Ectodermal cell (in vitro differentiated cells): Measurements from ENCODE around the gene TMC1. TPM values are rescaled to one million over a fixed set of nuclear protein-coding genes. Genes with fewer than 3 reads are reported as not detected.
"Not testable (repeated sequence)": the region's sequence is repeated elsewhere in the genome, so short reads cannot be mapped to it uniquely, and the experiment has no call there.

Experiments used
- H3K27ac ChIP-seq: 2 replicates; pipeline ENCODE4 v1.7.0; 2013; ENCODE audit warnings: mild to moderate bottlenecking, low read depth, low read length; ENCODE audit not compliant: insufficient read depth, poor library complexity, severe bottlenecking
- H3K27me3 ChIP-seq: 2 replicates; pipeline ENCODE4 v1.7.0; 2013; ENCODE audit warnings: mild to moderate bottlenecking, low read length; ENCODE audit not compliant: insufficient read depth, control insufficient read depth, poor library complexity, severe bottlenecking
- H3K36me3 ChIP-seq: one replicate; pipeline ENCODE4 v1.7.0; 2013; ENCODE audit warnings: low read length; ENCODE audit not compliant: control insufficient read depth, insufficient read depth
- H3K4me1 ChIP-seq: one replicate; pipeline ENCODE4 v1.7.0; 2013; ENCODE audit warnings: low read length; ENCODE audit not compliant: control insufficient read depth, insufficient read depth
- H3K4me3 ChIP-seq: 2 replicates; pipeline ENCODE4 v1.7.0; 2013; ENCODE audit warnings: low read depth, low read length, control low read depth; ENCODE audit not compliant: insufficient read depth
- H3K9me3 ChIP-seq: 2 replicates; pipeline ENCODE4 v1.7.0; 2013; ENCODE audit warnings: mild to moderate bottlenecking, low read length, moderate library complexity; ENCODE audit not compliant: control insufficient read depth
- WGBS, 2 experiments: methylation state at CpG; one replicate each; pipeline ENCODE4 v1.1.7; 2013; ENCODE audit warnings: missing lambda C conversion rate in 2 of 2; 5-methylcytosine and 5-hydroxymethylcytosine counted together
- polyA plus RNA-seq, 4 experiments: library from polyadenylated mRNA; stranded (reverse); fragments of 50-300 nt; gene quantifications; one replicate each; pipeline ENCODE4 v1.2.3, GENCODE V29; 2013

The TMC1 gene
- not detected for polyA plus RNA-seq (2013, experiment 1 of 4)
- polyA plus RNA-seq (2013, experiment 2 of 4): 0.20 TPM
- polyA plus RNA-seq (2013, experiment 3 of 4): 0.32 TPM
- 0.20 TPM for polyA plus RNA-seq (2013, experiment 4 of 4)

DNA sequence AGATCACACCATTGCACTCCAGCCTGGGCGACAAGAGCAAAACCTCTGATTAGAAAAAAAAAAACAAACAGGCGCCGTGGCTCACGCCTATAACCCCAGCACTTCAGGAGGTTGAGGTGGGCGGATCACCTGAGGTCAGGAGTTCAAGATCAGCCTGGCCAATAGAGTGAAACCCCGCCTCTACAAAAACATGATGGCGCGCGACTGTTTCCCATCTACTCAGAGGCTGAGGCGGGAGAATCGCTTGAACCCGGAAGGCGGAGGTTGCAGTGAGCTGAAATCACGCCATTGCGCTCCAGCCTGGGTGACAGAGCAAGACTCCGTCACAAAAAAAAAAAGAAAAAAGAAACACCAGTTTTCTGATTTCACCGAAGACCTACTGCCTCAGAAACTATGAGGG lies at the start of gene TMC1:
Gene TMC1, plus strand, starts transcription at position 193 of the 400 bp plus-strand sequence. CDS start 127,041 bp downstream, outside the sequence.
- H3K36me3 ChIP-seq, H3K9me3 ChIP-seq, H3K27me3 ChIP-seq, H3K4me3 ChIP-seq, H3K4me1 ChIP-seq, H3K27ac ChIP-seq: not testable (repeated sequence)
- 93% methylated on average over 17 of the region's 17 CpGs for WGBS, 2 experiments

DNA sequence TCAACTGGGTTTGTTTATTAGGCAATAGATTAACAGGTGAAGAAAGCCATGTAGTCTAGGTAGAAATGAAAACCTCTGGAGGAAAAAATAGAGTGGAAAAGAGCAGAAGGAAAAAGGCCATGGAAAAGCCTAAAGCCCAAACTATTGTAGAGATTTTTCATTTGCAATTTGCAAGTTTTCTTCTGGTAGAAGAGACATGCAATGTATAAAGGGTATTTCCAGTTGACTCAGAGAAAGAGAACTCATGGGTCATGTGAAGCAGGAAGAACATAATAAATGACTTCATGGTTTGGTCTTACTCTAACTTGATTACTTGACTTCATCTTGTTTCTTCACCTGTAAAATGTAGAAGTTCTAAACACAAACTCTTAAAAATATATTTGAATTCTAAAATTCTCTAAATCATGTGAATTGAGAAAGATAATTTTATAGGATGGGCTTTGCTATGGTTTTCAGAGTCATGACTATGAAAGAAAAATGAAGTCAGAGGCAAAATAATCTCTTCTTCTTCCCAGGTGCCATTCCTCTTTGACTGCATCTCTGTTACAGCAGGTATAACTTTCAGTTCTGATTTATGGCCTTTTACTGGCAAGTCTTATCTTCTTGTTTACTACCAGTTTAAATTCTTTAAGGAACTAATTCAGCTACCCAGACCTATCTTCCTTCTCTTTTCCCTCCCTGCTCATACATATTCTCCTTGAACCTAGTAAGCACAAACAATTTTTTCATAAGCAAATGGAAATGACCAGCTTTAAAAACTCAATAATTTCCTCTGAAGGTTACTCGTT lies 47.7 kb upstream of the TMC1 start:
- WGBS, 2 experiments: 77 to 89% methylated on average over 1 of the region's 1 CpG
- Histone ChIP-seq H3K36me3 (no peaks in the 10 kb centered on the region), H3K4me3 (no peak overlapping the region), H3K27me3 (no peaks in the 10 kb centered on the region), H3K27ac (no peak overlapping the region), H3K9me3 (no peaks in the 10 kb centered on the region), H3K4me1 (no peaks in the 10 kb centered on the region)

DNA sequence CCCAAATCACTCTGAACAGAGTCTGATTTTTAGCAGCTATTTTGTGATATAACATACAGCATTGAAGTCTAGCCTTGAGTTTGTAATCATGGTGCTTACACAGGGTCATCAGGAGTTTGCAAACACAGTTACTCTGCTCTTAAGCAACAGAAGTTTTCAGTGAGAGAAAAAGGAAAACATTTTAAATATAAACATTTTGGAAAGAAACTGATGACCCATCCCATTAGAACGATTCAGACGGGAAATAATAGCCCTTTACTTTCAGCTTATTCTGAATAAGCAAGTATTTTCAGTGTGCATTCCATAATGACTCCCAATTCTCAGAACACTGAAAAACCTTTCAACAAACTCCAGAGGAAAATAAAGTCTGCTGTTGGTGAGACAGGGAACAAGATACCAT lies 46.7 kb upstream of the TMC1 start:
- Histone ChIP-seq H3K27me3 (no peaks in the 10 kb centered on the region), H3K9me3 (no peaks in the 10 kb centered on the region), H3K27ac (no peak overlapping the region), H3K4me1 (no peaks in the 10 kb centered on the region), H3K4me3 (no peak overlapping the region), H3K36me3 (no peaks in the 10 kb centered on the region)
- 90 to 92% methylated on average over 2 of the region's 2 CpGs for WGBS, 2 experiments

DNA sequence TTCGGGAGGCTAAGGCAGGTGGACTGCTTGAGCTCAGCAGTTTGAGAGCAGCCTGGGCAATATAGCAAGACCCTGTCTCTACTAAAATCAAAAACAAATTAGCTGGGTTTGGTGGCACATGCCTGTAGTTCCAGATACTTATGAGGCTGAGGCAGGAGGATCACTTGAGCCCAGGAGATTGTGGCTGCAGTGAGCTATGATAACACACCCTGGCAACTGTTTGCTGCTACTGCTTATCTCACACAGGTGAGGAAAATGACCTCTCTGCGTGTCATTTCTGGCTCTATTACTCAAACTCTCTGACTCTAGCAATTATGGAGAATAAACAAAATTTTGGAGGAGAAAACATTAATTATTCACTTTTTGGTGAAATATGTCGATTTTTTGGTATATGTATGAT lies 45.3 kb upstream of the TMC1 start:
- Histone ChIP-seq H3K4me1 (no peaks in the 10 kb centered on the region), H3K27me3 (no peaks in the 10 kb centered on the region), H3K36me3 (no peaks in the 10 kb centered on the region), H3K4me3 (no peak overlapping the region), H3K9me3 (no peaks in the 10 kb centered on the region), H3K27ac (no peak overlapping the region)
- 93 to 97% methylated on average over 2 of the region's 3 CpGs for WGBS, 2 experiments

DNA sequence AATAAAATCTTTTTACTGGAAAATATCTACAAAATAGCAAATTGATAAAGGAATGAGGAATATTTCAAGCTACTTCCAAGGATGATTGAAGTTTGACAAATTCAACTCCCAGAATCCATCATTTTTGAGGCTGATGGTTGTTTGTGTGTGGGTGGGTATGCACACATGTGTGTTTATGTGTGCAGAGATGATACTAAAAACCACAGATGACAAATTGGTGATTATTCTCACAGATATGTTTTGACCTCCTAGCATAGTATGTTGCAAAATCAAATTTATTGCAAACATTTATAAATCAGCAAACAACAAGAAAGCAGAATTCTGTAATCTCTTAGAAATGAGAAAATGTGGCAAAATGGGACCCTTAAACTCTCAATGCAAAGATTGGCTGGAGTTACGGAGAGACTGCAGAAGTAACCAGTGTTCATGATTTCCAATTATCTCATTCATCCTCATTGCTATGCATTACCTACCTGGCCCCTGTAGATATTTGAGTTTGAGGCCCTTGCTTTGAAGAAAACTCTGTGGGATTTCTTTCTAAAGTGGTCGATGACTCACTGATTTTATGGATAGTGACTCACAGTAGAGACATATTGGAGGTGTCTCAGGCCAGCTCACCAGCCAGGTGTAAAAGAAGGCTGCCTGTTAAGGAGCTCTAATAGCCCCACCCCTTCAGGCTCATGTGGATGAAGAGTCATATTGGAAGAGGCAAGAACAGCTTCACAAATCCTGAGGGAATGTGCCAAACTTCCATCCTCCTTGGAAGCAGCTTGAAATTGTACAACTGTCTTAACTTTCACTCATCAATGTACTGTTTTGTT lies 44.6 kb upstream of the TMC1 start:
- WGBS, 2 experiments: 76 to 78% methylated on average over 2 of the region's 2 CpGs
- H3K27ac ChIP-seq: no peak overlapping the region
- no peak overlapping the region for H3K4me3 ChIP-seq

DNA sequence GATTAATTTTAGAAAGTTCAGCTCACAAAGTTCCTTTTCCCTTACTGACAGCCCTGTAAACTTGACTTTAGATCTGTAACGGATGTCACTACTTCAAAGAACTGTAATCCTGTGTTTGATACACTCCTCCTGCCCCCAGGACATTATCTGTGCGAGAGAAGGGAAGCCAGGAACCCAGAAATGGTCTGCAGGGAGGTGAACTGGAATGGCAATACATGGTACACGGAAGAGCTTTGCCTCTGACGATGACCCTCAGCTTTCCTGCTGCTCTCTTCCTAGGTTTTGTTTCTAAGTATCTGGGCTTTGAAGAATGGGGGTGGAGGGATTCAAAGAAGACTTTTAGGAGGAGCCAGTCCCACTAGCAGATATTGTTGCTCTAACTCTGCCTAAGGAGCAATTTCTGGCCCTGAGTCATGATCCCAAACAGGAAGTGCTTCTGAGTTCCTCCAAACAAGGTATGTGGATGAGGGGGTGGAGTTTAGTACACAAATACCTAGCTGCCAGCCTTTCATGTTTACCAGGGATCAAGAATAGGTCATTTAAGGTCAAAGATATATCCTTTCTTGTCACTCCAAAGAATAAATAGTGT lies 43.4 kb upstream of the TMC1 start:
- Histone ChIP-seq H3K27me3 (no peaks in the 10 kb centered on the region), H3K9me3 (no peaks in the 10 kb centered on the region), H3K36me3 (no peaks in the 10 kb centered on the region), H3K4me1 (no peaks in the 10 kb centered on the region), H3K27ac (no peak overlapping the region), H3K4me3 (no peak overlapping the region)
- WGBS, 2 experiments: 75 to 83% methylated on average over 4 of the region's 4 CpGs

More for the DNA sequence above, 44.6 kb upstream of the TMC1 start:
- no peaks in the 10 kb centered on the region for H3K27me3 ChIP-seq
- H3K4me1 ChIP-seq: no peaks in the 10 kb centered on the region
- H3K36me3 ChIP-seq: no peaks in the 10 kb centered on the region
- H3K9me3 ChIP-seq: no peaks in the 10 kb centered on the region

DNA sequence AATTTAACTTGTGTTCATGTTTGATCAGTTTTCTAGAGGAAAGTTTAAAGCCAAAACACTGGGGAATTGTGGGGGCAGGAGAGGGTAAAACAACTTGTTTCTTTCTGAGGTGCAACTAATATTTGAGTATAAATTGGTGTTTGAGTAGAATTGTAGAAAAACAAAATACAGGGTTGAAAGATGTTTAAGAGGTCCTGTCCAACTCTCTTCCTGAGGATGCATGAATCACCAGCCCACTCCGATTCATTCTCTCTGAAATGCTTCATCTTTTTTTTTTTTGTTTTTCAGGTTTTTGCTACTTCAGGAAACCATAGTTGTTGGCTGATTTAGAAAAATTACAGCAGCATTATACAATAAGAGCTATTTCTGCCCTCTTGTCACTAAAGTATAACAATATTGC lies 42.4 kb upstream of the TMC1 start:
- H3K27me3 ChIP-seq: no peaks in the 10 kb centered on the region
- H3K9me3 ChIP-seq: no peaks in the 10 kb centered on the region
- 88 to 100% methylated on average over 1 of the region's 1 CpG for WGBS, 2 experiments
- H3K27ac ChIP-seq: no peak overlapping the region
- no peaks in the 10 kb centered on the region for H3K4me1 ChIP-seq
- H3K36me3 ChIP-seq: no peaks in the 10 kb centered on the region
- H3K4me3 ChIP-seq: no peak overlapping the region

DNA sequence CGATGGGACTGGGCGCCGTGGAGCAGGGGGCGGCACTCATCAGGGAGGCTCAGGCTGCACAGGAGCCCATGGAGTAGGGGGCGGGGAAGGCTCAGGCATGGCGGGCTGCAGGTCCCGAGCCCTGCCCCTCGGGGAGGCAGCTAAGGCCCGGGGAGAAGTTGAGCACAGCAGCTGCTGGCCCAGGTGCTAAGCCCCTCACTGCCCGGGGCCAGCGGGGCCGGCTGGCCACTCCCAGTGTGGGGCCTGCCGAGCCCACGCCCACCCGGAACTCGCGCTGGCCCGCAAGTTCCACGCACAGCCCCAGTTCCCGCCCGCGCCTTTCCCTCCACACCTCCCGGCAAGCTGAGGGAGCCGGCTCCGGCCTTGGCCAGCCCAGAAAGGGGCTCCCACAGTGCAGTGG lies 41.1 kb upstream of the TMC1 start:
- H3K27me3 ChIP-seq, H3K27ac ChIP-seq, H3K4me3 ChIP-seq, H3K36me3 ChIP-seq, H3K4me1 ChIP-seq, H3K9me3 ChIP-seq: not testable (repeated sequence)
- 95 to 96% methylated on average over 25 of the region's 25 CpGs for WGBS, 2 experiments

DNA sequence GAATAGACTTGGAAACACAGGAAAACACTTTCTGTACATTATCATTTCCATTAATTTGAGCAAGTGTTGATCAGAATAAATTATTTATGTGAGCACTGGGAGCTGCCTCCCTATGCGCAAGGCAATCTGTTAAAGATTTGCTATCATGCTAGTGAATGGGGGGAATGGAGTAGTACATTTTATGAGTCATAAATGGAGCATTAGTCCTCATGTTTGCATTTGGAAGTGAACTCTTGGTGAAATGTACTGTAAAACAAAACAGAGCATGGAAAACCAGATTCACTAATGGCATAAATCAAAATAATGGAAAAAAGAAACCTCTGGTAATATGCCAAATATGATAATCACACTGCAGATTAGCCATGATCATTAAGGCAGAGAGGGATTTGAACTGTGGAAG lies 40.5 kb upstream of the TMC1 start:
- no peaks in the 10 kb centered on the region for H3K27me3 ChIP-seq
- H3K4me1 ChIP-seq: peaks cover 3% of the 10 kb centered on the region
- H3K36me3 ChIP-seq: no peaks in the 10 kb centered on the region
- no peaks in the 10 kb centered on the region for H3K9me3 ChIP-seq
- H3K4me3 ChIP-seq: no peak overlapping the region
- WGBS, 2 experiments: 100% methylated on average over 1 of the region's 1 CpG
- H3K27ac ChIP-seq: no peak overlapping the region
